NCI-H1105 treated with DMSO at 0.1 percent for 48 hours (cell line): Measurements from ENCODE around the gene C2orf74.
"Not testable (repeated sequence)": the region's sequence is repeated elsewhere in the genome, so short reads cannot be mapped to it uniquely, and the experiment has no call there.

Source experiments
- DNase-seq: peaks from one replicate; lab custom pipeline; 2025; lab: John Stamatoyannopoulos, UW

The C2orf74 gene

DNA sequence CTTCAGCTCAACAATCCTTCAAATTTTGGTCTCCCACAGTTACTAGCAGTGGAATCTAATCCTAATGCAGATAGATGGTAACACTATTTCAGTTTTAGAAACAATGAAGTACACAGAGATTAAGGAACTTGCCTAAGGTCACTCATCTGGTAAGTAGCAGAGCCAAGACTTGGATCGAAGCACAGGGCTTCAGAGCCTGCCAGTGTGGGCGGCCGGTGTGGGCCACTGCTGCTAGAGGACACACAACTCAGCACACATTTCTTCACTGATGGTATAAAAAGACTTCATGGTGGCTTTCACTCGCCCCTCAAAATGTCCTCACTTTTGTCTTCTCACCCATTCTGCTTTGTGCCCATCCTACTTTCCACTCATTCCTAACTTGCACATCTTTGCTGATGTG, 11.1 kb downstream of the C2orf74 start:
- no peak for DNase-seq

- DNase-seq = no peak
Observed at GRCh38 chr2:61175036-61175435, 13.0 kb downstream of the C2orf74 start.

- DNase-seq = peak; percentile 68
Observed at GRCh38 chr2:61176755-61177726, 15.1 kb downstream of the C2orf74 start.

- DNase-seq = no peak
Observed at GRCh38 chr2:61177727-61178549, 15.9 kb downstream of the C2orf74 start.

- DNase-seq = no peak
Observed at GRCh38 chr2:61178603-61179545, 16.9 kb downstream of the C2orf74 start.

- DNase-seq = no peak
Observed at GRCh38 chr2:61179701-61180639, 18.0 kb downstream of the C2orf74 start.

- no peak for DNase-seq
Observed at GRCh38 chr2:61180686-61181085, 18.7 kb downstream of the C2orf74 start.

DNA sequence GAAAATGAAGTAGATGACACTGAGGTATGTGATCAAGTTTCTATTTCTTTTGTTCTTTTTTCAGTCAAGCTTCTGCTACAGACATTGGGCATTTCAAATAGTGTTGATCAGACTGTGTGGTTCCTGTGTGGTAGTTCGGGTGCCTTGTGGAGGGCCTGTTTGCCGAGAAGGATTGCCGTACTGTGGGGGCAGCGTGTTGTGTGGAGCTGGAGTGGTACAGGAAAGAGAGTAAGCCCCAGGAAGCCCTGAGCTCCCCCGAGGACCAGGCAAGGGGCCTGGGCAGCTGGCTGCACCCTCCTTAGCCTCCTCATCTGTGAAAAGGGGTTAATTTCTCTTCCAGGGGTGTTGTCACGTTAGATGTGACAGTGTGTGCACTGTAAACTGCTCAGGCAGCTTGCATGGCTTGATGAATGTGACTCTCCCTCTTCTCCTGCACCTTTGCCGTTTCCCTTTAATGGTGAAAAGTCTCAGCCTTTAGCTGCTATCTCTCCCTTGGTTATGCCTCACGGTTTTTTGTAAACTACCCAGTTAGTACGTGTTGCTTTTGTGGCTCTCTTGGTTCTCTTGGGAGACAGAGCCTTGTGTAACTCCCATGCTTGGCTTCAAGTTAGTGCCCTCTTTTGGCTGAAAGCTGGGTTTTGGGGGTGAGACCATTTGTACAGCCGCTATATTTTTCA, 19.5 kb downstream of the C2orf74 start:
- DNase-seq = no peak

DNA sequence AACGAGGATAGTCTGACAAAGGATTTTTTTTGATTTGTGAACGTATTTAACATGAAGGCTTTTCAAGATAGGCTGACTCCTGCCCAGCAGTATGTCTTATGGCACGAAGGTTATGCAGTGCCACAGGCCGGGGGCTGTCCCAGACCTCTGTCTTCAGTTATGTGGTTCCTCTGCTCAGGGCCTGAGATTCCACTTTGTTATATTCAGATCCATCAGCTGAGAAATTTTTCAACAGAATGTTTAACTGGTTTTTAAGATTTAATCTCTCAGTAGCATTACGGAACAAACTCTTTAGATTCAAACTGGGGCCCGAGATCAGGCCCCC, 20.0 kb downstream of the C2orf74 start:
- DNase-seq = no peak

GRCh38 chr2:61183795-61184194, 21.8 kb downstream of the C2orf74 start:
- DNase-seq = no peak

DNA sequence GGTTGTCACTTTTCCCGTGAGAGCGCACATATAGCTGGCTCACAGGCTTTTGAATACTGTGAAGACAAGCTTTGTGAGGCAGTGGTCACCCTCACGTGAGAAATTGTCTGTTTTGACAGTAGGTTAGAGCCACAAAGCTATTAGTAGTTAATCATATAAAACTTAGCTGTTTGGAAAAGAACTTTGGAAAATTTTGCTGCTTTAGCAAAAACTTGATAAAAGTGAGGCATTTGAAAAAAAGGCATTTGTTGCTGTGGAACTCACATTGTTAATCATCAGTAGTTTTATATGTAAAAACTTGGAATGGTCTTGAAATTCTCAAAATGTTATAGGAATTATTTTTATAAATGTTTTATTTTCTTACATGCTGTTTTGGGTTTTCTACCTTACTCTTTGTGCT, 22.3 kb downstream of the C2orf74 start:
- no peak for DNase-seq

DNA sequence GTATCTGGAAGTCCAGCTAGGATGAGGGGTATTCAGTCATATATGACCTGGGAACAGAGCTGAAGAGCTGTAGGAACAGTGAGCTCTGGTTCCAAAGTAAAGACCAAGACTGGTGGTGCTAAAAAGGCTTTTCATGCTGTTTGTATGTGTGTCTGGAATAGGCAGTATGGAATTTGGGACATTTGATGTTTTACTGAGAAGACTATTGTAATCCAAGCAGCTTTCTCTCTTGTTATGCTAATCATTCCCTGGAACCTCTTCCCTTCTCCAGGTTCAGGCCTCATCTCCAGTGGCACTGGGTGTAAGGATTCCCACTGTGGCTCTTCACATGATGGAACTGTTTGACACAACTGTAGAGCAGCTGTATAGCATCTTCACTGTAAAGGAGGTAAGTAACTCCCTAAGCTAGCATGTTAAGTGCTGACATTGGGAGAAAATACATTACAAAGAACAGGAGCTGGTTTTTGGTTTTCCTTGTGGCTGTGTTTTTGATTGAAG, 23.3 kb downstream of the C2orf74 start:
- no peak for DNase-seq

DNA sequence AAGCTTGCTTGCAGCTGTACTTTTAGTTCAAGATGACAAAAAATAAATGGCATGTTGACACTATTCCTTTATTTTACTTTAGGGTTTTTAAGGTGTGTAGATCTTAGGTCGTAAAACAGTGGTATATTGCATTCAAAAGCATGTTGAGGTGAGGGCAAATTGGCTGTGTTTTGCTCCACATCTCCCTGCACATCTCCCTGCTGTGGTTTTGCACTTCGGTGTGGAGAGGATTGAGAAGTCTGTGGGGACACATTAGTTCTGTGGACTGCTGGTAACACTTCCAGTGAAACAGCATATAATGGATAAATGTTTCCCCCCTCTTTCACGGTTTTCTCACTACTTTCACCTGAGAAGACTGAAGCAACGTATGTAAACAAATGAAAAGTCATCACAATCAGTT, 25.1 kb downstream of the C2orf74 start:
- DNase-seq = no peak

GRCh38 chr2:61193670-61194561, 31.9 kb downstream of the C2orf74 start:
- no peak for DNase-seq

DNA sequence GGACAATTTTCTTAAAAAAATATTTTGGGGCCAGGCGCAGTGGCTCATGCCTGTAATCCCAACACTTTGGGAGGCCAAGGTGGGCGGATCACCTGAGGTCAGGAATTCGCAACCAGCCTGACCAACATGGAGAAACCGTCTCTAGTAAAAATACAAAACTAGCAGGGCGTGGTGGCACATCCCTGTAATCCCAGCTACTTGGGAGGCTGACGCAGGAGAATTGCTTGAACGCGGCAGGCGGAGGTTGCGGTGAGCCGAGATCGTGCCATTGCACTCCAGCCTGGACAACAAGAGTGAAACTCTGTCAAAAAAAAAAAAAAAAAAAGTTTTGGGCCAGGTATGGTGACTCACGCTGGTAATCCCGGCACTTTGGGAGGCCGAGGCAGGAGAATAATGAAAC, 32.7 kb downstream of the C2orf74 start:
- not testable (repeated sequence) for DNase-seq

DNA sequence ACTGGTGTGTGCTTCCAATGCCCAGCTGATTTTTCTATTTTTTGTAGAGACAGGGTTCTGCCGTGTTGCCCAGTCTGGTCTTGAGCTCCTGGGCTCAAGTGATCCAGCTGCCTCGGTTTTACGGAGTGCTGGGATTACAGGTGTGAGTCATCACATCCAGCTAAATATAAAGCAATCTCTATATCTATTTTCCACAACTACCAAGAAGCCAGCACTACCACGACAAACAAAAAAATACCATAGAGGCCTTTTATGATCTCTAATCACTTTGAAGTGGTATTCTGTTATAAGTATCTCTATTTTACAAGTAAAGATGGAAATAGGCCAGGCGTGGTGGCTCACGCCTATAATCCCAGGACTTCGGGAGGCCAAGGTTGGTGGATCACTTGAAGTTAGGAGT, 34.7 kb downstream of the C2orf74 start:
- no peak for DNase-seq

GRCh38 chr2:61205132-61205531, 43.1 kb downstream of the C2orf74 start:
- no peak for DNase-seq

- no peak for DNase-seq
Observed at GRCh38 chr2:61210332-61210981, 48.5 kb downstream of the C2orf74 start.
